Measurements from ENCODE around the gene MKLN1. TPM values are rescaled to one million over a fixed set of nuclear protein-coding genes. Genes with fewer than 3 reads are reported as not detected.

MKLN1 gene
- total and polyA plus RNA-seq, 2 of the 4 experiments (the other 2 are of a cell fraction), result 17.5 to 52.0 TPM

GRCh38 chr7:131489196-131489595 lies 161.5 kb downstream of the MKLN1 start:
- dilution Hi-C loops (cut with HindIII; ENCODE audit: low sequenced_read_pairs, unreplicated experiment) (no loop called here), in situ Hi-C loops (cut with MboI; ENCODE audit: low sequenced_read_pairs) (no loop called here), intact Hi-C loops (cut with micrococcal nuclease) (no loop called here)
- peaks cover 3% of the 10 kb centered on the region for H3K9me1 ChIP-seq (ENCODE audit: insufficient read depth, low read length)
- no peak overlapping the region for H2BK120ac ChIP-seq (ENCODE audit: low read depth, low read length)
- POLR2A ChIA-PET (ENCODE audit: unreplicated experiment), result no interaction called here
- H3K27ac ChIP-seq (ENCODE audit: insufficient read depth, low read length), result no peak overlapping the region
- no peak overlapping the region for H2AFZ ChIP-seq (replicated peaks; ENCODE audit: low read length, poor library complexity)
- H3K27me3 ChIP-seq (ENCODE audit: control insufficient read depth, insufficient read depth, low read length), result no peaks in the 10 kb centered on the region
- no peak overlapping the region for H2BK15ac ChIP-seq (ENCODE audit: low read depth, low read length)
- BruUV-seq (replicated peaks), result no TSS peak
- H2AK5ac ChIP-seq (ENCODE audit: low read depth, low read length), result no peak overlapping the region
- no peaks in the 10 kb centered on the region for H3K4me1 ChIP-seq (ENCODE audit: control insufficient read depth, insufficient read depth, low read length)
- no peak overlapping the region for H3K23ac ChIP-seq (ENCODE audit: low read depth, low read length)
- no peaks in the 10 kb centered on the region for H4K20me1 ChIP-seq (ENCODE audit: insufficient read depth, low read length)
- no peak overlapping the region for H3K4ac ChIP-seq (ENCODE audit: low read depth, low read length)
- peaks cover 0 to 11% of the 10 kb centered on the region in 2 experiments; a peak in 3 of 4 replicates for H3K79me1 ChIP-seq (ENCODE audit: low read depth in 1 of 2, low read length in 2 of 2)
- H4K5ac ChIP-seq (ENCODE audit: low read depth, low read length), result no peak overlapping the region
- no peak overlapping the region for H2BK20ac ChIP-seq (ENCODE audit: low read depth, low read length)
- no peak overlapping the region for H3K4me2 ChIP-seq (ENCODE audit: low read depth, low read length)
- no peak for DNase-seq
- no peak overlapping the region for H3K56ac ChIP-seq (ENCODE audit: extremely low read depth, insufficient read depth, low read length)
- H3K14ac ChIP-seq (replicated peaks; ENCODE audit: low read depth, low read length), result no peak overlapping the region
- H4K91ac ChIP-seq (ENCODE audit: insufficient read depth, low read depth, low read length), result no peak overlapping the region
- H4K8ac ChIP-seq (ENCODE audit: low read depth in 2 of 2, low read length in 2 of 2), result no peak overlapping the region
- TF ChIP-seq MXI1 (IDR thresholded peaks at IDR 0.05; ENCODE audit: borderline replicate concordance, low read depth, low read length) (no peak), CEBPB (IDR thresholded peaks at IDR 0.05; ENCODE audit: low read depth, low read length) (no peak), NFE2L2 (IDR thresholded peaks at IDR 0.05; ENCODE audit: low read depth, low read length) (no peak), POLR2A (IDR thresholded peaks at IDR 0.05; ENCODE audit: low read depth, low read length) (no peak), CHD1 (IDR thresholded peaks at IDR 0.05; ENCODE audit: low read depth, low read length) (no peak), BHLHE40 (IDR thresholded peaks at IDR 0.05; ENCODE audit: low read depth, low read length) (no peak)
- CTCF ChIA-PET, result interaction anchor here (1.1 to 1.5 kb wide), 2 partner anchors 8 to 12 kb away, joined by 3 to 4 read pairs; no protein-coding TSS in a partner anchor
- H3K4me3 ChIP-seq (ENCODE audit: insufficient read depth, low read depth, low read length), result no peak overlapping the region
- WGBS, 2 experiments (ENCODE audit: extremely low coverage in 2 of 2, insufficient read length in 1 of 2), result no CpG with 5 or more reads among the region's 1 CpG
- H3K18ac ChIP-seq (ENCODE audit: low read depth, low read length), result no peak overlapping the region
- no peaks in the 10 kb centered on the region for H3K9me3 ChIP-seq (ENCODE audit: control insufficient read depth, insufficient read depth, low read length)
- H3K9ac ChIP-seq (ENCODE audit: low read depth, low read length), result no peak overlapping the region
- ATAC-seq (ENCODE audit: low read depth), result no peak
- no peak overlapping the region for H2BK5ac ChIP-seq (ENCODE audit: low read depth, low read length, poor library complexity, severe bottlenecking)
- no peak overlapping the region for H2AK9ac ChIP-seq (replicated peaks; ENCODE audit: low read depth, low read length, poor library complexity)
- H3K36me3 ChIP-seq (ENCODE audit: control insufficient read depth, insufficient read depth, low read length), result peaks cover 8% of the 10 kb centered on the region
